HG02642 (cell line): ENCODE data around the gene IBTK.
A peak's percentile ranks its signal among the peaks of the same experiment; 100 is the strongest.
"Not testable (repeated sequence)": the region's sequence is repeated elsewhere in the genome, so short reads cannot be mapped to it uniquely, and the experiment has no call there.

Experiments used
- ATAC-seq: cut with Tn5 transposase; IDR thresholded peaks from one replicate; pipeline ENCODE4 v1.9.1; 2021; ENCODE audit warnings: mild to moderate bottlenecking; ENCODE audit not compliant: unreplicated experiment, poor library complexity

IBTK gene

DNA sequence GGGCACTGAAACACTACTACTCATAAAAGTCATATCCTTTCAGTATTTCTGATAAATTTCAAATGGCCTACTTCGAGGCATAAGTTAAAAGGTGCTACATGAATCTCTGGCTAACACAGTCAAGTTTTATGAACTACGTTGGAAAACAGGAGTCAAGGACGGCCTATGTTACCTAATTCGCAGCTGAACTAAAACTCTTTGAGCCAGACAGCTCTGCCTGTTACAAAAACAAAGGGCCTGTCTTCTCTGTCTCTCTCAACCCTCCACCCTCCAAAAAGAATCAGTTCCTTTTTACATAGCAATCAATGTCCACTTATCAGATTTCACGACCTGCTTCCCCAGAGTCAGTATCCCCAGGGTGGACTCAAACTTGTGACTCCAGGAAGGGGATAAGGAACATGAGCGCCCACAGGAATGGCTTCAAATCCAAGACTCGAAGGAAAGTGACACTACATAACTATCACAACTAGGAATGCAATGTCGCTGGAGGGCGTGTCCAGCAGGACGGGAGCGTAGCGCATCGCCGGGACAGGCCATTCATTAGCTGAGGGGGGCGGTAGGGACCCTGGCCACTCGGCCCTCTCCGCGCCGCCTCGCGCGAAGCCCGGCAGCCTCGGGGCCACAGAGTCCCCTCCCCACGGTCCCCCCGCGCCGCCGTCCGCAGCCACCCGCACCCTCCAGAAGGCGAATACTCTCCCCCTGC lies 591 bp downstream of the IBTK start:
- ATAC-seq: peak; percentile 44

DNA sequence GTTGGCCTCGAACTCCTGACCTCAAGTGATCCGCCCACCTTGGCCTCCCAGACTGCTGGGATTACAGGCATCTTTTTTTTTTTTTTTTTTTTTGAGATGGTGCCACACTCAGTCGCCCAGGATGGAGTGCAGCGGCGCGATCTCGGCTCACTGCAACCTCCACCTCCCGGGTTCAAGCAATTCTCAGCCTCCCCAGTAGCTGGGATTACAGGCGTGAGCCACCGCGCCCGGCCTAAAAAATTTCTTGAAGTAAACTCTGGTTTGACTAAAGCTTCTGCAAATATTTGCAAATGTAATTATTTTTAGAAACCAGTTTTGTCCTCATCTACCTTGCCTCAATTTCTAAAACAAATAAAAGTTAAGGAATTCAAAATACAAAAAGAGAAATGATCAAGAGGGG lies 1.2 kb downstream of the IBTK start:
- ATAC-seq: no peak

DNA sequence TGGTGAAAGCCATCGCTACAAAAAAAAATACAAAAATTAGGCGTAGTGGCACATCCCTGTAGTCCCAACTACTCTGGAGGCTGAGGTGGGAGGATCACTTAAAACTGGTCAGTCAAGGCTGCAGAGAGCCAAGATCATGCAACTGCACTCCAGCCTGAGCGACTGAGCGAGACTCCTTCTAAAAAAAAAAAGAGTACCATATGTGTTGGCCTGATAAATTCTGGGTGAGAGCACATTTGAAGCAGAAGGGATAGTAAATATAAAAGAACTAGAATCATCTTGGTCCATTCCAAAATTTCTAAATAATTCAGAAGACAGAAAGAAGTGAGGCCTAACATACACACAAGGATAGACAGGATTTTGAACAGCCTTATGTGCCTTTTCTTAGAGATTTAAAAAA lies 2.2 kb downstream of the IBTK start:
- no peak for ATAC-seq

DNA sequence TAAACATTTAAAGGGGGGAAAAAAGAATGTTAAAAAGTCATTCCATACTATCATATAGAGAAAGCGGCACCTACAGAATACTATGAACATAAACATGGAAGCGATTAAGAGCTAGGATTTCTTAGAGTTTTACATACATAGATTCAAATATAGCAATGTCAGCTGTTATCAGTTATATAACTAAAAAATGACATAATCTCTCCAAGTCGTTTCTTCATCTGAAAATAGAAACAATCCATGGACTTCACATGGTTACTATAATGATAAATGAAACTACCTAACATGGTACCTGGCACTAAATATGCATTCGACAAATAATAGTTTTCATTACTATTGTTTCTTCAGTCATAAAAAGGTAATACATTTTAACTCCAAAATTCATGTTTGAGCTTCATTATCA lies 3.7 kb downstream of the IBTK start:
- ATAC-seq: no peak

DNA sequence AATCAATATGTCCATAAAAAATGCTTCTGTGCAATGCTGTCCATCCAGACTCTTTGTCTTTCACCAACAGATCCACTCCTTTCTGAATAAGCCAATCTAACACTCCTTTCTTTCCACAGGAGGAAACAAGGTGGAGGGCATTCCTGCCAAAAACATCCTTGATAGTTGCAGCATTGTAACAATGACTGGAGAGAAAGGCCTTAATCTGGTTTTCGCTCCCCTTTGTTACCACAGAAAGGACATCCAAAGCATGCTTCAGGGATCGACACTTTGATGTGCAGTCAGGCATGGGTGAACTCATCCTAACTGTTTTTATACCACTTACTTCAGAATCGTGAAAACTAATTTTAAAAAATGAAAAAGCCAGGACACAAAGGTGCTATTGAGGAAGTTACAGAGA lies 7.4 kb downstream of the IBTK start:
- no peak for ATAC-seq

DNA sequence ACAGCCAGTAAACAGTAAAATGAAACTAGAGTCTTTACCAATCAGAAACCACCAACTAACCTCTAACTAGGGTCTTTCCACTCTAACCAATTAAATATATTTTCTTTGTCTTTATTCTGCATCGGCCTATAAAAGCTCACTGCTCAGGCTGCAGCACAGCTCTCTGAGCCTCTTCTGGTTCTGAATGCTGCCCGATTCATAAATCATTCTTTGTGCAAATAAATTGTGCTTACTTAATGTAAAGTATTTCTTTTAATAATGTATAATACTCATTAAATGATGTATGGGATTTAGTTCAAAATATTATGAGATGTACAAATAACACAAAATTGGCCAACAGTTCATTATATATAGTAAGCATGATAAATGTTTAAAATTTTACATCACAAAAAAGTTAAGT lies 7.9 kb downstream of the IBTK start:
- no peak for ATAC-seq

DNA sequence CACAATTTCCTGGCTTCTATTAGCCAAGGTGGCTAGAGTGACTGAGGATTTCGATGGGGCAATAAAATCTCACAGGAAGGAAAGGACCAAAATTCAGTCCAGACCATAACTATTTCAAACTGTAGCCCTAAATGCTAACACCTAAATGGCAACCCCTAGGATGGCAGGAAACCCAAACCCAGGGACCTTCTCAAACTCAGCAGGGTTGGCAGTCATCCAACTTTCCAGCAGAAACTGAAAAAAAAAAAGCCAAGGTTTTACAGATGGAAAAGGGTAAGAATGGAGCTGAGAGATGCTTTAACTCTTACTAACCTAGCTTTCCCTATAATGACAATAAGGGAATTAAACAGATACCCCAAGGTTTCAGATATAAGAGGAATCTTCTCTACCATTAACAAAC lies 10.5 kb downstream of the IBTK start:
- no peak for ATAC-seq

DNA sequence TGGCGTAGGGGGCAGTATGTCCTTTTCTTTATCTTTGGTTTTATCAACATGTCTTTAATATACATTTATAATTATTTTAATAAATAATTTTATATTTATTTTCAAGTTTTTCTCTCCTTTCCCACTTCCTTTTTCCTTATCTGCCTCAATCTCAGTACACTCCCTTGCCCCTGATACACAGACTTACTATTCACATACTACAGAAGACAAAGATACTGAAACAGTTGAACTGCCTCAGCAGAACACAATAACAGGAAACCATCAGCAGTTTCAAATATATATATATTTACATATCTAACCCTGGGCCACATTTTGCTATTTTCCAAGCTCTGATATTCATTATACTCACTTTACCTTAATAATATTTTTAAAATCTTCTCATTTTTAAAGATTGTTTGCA lies 19.8 kb downstream of the IBTK start:
- ATAC-seq: peak; percentile 85

DNA sequence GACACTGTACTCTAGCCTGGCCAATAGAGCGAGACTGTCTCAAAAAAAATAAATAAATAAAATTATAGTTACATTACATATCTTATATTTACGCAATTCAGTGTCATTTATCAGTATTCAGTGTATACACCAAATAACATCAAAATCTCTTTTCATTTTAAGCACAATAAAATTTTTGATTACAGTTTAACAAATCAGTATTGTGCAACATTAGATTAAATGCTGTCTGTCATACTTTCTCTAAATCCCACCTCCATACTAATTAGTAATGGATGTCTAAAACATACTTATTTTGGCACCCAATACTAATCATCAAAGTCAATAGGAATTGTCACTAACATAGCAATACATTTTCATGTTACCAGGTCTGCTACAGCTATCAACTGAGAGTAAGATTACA lies 27.4 kb downstream of the IBTK start:
- no peak for ATAC-seq

DNA sequence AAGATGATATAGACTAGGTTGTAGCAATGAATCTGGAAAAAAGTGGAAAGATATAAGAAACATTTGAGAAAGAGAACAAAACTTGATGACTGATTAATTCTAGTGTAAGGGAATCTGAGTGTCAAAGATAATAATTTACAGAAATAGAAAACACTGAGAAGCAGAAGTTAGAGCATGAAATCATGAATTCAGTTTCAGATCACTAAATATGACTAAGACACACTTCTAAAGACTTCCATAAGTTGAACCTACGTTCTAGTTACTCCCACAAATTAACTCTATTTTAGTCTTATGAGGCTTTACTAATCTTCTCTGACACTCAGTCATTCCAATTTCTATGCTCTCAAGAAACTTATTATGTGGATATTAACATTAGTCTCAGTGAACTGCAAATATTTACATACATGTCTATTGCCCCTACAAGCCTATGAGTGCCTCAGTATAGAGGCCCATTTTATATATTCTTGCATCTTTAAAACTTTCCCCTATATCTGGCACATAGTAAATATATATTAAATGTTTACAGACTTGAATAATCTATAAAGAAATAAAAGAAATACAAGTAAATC lies 30.4 kb downstream of the IBTK start:
- peak; percentile 76 for ATAC-seq

DNA sequence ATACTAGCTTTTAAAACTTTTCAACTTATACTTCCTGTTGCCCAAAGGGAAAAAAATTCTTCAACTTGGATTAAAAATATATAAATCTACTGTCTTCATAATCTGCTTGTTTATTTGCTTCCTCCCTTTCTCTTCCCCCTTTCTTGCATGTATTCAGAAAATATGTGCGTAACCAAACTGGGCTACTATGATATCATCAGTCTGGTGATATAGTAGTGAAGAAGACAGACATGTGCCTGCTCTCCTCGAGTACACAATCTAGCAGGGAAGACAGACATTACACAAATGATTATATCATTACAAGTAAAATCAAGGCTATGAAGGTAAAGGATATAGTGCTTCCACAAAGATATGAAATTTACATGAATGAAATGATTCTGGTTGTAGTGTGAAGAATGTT lies 31.0 kb downstream of the IBTK start:
- no peak for ATAC-seq

DNA sequence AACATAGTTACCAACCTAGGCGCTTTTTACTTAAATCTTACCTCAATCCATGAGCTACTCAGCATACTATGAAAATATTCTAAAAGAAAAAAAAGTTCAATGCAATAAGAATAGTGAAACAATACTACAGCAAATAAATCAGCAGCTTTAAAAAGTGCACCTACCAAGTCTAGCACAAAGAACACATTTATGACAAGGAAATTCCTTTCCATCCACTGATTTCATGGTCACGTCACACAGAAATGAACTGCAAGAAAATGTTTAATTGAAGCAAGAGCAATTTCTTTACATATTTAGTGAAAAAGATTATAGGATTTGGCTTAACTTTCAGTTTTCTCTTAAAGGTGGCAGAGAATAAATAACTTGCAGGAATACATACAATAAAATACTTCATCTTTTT lies 36.2 kb downstream of the IBTK start:
- no peak for ATAC-seq

DNA sequence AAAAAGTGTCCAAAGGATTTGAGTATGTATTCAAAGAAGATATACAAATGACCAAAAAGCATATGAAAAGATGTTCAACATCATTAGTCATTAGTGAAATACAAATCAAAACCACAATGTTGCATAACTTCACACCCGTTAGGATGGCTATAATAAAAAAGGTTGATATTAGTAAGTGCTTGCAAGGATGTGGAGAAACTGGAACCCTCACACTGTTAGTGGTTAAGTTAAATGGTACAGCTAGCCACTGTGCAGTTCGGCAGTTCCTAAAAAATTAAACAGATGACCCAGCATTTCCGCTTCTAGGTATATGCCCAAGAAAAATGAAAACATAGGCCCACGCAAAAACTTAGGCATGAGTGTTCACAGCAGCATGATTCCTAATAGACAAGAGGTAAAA lies 38.6 kb downstream of the IBTK start:
- no peak for ATAC-seq

DNA sequence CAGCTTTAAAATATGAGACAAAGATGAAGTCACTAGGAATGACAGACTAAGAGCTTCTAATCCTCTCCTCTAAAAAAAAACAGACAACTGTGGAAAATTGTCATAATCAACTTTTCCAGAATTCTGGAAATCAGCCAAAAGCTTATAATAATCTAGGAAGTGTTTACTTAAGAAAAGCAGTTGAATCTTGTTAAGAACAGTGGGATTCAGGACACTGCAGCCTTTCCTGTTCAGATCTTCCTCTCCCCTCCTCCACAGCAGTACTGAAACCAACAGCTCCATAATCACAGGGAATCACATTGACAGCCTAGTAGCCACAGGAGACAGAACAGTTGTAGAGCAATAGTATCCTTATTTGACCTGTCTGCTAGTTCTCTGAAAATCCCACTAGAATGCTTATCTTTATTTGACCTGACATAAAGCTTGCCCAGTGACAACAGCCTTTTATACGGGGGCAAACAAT lies 41.6 kb downstream of the IBTK start:
- ATAC-seq: no peak

DNA sequence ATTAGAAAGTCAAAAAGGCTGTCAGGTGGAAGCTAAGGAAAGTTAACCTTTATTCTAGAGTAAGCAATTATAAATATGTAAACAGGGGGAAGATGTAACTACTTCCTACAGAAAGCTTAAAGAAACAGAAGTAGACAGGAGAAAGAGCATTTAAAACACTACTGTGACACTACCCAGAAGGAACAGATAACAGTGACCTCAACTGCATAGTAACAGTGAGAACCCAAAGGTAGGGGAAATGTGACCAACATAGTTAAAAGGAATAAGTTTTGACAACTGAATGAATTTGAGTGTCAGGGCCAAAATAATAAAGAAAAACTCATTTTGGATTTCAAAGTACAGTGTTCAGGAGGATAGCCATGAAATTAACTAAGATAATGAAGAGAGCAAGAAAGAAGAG lies 43.5 kb downstream of the IBTK start:
- ATAC-seq: no peak

DNA sequence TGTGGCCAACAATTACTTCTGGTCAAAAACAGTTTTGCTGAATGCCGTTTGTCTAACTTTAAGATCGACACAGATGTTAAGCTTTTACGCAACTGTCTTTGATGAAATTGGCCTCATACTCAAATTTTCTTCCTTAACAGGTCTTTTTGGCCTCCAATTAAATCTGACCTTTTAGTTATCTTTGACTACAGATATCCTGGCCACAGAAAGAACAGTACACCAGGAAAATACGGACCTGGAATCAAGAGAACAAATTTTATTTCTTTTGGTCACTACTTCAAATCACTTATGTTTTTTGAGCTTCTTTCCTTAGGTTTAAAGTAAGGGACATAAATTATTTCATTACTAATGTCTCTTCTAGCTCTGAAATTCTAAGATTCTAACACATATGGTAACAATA lies 49.8 kb downstream of the IBTK start:
- ATAC-seq: no peak

DNA sequence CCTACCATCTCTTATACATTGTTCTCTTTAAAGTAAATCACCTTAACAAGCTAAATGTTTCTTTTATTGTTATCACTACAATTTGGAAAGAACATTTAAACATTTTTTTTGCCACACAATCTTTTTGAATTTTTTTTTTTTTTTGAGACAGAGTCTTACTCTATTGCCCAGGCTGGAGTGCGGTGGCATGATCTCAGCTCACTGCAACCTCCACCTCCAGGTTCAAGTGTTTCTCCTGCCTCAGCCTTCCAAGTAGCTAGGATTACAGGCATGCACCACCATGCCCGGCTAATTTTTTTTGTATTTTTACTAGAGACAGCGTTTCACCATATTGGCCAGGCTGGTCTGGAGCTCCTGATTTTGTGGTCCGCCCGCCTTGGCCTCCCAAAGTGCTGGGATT lies 50.3 kb downstream of the IBTK start:
- ATAC-seq: not testable (repeated sequence)

DNA sequence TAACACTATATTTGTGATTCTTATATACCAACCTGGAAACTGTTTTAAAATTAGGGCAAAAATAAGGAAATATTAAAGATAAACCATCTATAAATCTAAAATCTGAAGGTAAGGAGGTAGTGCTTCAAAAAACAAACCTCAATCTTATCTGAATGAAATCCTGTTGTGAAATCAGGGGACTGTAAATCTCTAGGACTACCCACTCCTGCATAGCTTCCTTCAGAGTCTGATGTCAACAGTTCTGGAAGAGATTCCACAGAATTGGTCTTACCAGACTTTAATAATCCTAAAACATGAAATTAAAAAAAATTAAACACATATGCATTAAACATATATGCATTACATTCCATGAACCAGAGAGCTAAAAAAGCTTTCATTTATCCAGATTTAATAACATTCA lies 51.4 kb downstream of the IBTK start:
- no peak for ATAC-seq

DNA sequence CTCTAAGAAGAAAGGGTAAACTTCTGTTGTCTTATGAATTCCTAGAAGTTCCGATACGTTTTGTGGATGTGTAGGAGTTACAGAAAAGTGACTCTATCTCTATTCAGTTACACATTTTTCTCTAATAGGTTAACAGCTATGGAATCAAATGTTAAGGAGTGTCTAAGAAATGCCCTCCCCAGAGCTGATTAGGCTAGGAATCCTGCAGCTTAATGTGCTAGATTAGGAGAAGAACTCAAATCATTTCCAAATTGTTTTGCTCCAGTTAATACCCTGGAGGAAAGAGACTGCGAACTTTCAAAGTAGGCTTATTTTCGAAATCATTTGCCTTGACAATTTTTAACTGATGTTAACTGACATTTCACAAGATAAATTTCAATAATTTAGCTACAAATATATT lies 51.9 kb downstream of the IBTK start:
- ATAC-seq: no peak

DNA sequence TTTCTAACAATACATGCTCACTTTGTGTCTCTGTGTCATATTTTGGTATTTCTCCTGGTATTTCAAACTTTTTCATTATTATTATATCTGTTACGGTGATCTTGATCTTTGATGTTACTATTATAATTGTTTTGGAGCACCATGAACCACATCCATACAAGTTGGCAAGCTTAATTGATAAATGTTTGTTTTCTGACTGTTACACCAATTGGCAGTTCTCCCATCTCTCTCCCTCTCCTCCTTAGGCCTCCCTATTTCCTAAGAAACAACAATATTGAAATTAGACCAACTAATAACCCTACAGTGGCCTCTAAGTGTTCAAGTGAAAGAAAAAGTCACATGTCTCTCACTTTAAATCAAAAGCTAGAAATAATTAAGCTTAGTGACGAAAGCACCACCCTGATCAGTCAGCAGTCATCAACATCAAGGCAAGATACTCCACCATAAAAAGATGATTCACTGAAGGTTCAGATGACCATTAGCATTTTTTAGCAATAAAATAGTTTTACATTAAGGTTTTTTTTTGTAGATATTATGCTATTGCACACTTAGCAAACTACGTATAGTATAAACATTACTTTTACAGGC lies 61.5 kb downstream of the IBTK start:
- ATAC-seq: no peak

DNA sequence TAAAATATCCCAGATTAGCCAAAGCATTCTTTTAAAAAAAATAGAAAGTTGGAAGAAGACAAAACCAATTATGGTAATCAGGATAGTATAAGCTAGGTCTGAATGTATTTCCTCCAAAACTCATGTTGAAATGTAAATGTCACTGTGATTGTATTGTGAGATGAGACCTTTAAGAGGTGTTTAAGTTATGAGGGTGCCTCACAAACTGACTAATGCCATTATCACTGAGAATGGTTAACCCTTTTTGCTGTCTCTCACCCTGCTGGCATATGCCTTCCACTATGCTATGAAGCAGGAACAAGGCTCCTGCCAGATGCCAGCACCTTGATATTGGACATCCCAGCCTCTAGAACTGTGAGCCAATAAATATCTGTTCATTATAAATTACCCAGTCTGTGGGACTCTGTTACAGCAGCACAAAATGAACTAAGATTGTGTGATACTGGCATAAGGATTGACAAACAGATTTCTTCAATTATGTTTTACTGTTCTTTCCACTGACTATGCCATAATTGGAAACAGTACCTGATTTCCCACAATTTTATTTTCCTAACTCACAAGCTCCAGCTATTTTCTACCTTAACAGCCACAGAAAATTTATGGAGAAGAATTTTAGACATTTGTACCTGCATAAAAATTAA lies 63.8 kb downstream of the IBTK start:
- ATAC-seq: no peak

DNA sequence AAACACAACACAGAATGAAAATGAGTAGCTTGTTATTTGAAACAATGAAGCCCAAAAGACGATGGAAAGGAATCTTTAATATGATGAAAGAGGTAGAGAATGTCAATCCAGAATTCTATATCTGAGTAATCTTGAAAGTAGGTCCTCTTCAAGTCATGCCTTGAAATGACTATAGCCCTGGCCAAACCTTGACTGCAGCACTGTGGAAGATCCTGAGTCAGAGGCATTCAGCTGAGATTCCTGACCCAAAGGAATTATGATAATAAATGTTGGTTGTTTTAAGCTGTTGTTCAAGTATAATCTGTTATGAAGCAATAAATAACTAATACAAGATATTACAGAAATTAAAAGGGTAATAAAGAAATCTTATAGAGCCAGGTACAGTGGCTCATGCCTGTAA lies 64.8 kb downstream of the IBTK start:
- ATAC-seq: no peak
